GM18858 (cell line): ENCODE measurements around the gene SMAP1.

Experiments used
- ATAC-seq: cut with Tn5 transposase; IDR thresholded peaks from one replicate; pipeline ENCODE4 v1.9.1; 2021; ENCODE audit not compliant: unreplicated experiment

Gene SMAP1

GRCh38 chr6:70884074-70884983 is 216.6 kb downstream of the SMAP1 start:
- peak; percentile 71 for ATAC-seq

- no peak for ATAC-seq
These were observed 218.4 kb downstream of the SMAP1 start for GRCh38 chr6:70886071-70886470.

- no peak for ATAC-seq
These were observed 219.0 kb downstream of the SMAP1 start for GRCh38 chr6:70886661-70887060.

GRCh38 chr6:70889270-70889669 is 221.6 kb downstream of the SMAP1 start:
- ATAC-seq = no peak

- no peak for ATAC-seq
These were observed 226.3 kb downstream of the SMAP1 start for GRCh38 chr6:70894001-70894400.

GRCh38 chr6:70900047-70900446 is 232.4 kb downstream of the SMAP1 start:
- ATAC-seq = no peak

GRCh38 chr6:70901324-70901723 is 233.6 kb downstream of the SMAP1 start:
- ATAC-seq = no peak

- ATAC-seq = no peak
These were observed 236.2 kb downstream of the SMAP1 start for GRCh38 chr6:70903665-70904452.

- ATAC-seq = no peak
These were observed 238.1 kb downstream of the SMAP1 start for GRCh38 chr6:70905742-70906141.
